HG02759 (cell line): ENCODE data around the gene TFIP11.

ENCODE experiments used
- ATAC-seq: cut with Tn5 transposase; IDR thresholded peaks from one replicate; pipeline ENCODE4 v1.9.1; 2021; ENCODE audit warnings: mild to moderate bottlenecking, moderate library complexity; ENCODE audit not compliant: unreplicated experiment

Gene TFIP11

GRCh38 chr22:26508148-26508547 is 4.1 kb downstream of the TFIP11 start:
- no peak for ATAC-seq

DNA sequence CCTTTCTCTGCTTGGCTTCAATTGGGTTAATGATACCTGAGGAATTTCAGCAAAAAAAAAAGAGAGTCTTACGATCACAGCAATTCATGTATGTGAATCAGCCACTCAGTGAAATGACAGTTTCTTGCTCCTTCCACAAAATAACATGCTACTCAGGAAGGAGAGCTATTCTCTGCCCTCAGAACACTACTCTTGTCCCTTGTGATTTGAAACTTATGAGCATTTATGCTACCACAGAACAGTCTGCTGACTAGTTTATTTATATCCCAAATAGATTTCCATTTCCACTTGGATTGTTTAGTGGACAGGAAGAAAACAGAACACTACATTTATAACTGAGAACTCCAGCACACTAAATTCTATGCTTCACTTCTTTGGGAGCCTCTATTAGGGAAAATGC is 8.5 kb downstream of the TFIP11 start:
- ATAC-seq: no peak

GRCh38 chr22:26502688-26503561 is 9.3 kb downstream of the TFIP11 start:
- peak; percentile 42 for ATAC-seq

GRCh38 chr22:26501996-26502395 is 10.3 kb downstream of the TFIP11 start:
- no peak for ATAC-seq

GRCh38 chr22:26499188-26499703 is 13.0 kb downstream of the TFIP11 start:
- no peak for ATAC-seq

DNA sequence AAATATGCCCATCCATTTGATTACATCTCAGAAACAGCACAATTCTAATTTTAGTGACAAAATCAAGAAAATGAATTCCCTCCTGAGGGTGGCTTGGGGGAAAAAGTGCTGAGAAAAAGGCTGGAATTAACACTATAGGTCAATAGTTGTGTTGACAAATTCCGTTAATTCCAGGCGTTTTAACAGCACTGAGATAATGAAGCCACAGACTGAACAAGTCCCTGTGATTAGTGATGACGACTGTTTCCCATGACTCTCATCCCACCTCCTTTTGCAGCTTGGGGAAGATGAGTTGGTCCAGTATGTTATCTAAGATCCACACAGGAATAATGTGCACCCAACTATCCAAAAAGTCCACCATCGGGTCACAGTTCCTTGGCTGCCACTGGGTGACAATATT is 15.8 kb downstream of the TFIP11 start:
- ATAC-seq: no peak

GRCh38 chr22:26494506-26494905 is 17.8 kb downstream of the TFIP11 start:
- no peak for ATAC-seq

- no peak for ATAC-seq
Measured at GRCh38 chr22:26492220-26492619, 20.1 kb downstream of the TFIP11 start.

- no peak for ATAC-seq
Measured at GRCh38 chr22:26489447-26490036, 22.7 kb downstream of the TFIP11 start.

GRCh38 chr22:26487996-26488395 is 24.3 kb downstream of the TFIP11 start:
- no peak for ATAC-seq

- ATAC-seq: no peak
Measured at GRCh38 chr22:26486394-26486793, 25.9 kb downstream of the TFIP11 start.

DNA sequence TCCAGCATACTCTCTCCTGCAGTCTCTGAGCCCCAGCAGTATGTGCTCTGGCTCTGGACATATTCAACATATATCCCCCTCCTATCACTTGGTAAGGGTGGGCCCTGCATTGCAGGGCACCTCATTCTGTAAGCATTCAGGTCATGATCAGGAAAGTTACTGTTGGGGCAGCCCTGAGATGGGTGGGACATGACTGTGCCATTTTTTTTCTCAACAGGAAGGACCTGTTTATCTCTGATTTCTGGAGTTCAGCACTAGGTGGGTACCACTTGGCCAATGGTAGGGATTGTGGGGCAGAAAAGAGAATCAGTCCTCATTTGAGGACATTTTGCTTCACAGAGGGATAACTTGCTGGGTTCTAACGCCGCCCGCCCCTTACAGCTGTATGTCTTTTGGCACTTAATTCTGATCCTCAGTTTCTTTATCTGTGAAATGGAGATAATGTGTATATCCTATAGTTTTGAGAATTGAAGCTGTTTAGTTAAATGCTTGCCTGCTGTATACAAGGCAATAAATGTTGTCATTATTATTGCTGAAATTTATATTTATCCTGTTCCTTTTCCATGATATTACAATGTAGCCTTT is 26.4 kb downstream of the TFIP11 start:
- no peak for ATAC-seq

DNA sequence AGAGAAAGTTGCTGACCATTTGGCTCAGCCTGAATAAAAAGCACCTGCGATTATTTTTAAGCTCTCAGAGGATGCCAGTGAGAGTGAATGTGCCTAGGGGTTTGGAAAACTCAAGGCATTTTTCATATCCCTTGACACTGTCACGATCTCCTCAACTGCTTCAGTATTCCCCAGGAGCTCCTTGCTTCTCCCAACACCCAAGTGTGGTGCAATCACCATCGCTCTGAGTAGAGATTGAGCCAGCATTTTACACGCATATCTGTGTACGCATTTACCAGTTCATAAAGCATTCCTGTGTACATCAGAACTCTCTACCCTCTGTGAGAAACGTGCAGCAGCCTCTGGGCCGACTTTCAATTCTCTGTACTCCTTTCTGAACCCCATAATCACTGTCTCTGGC is 27.3 kb downstream of the TFIP11 start:
- ATAC-seq: no peak

GRCh38 chr22:26484360-26484706 is 27.9 kb downstream of the TFIP11 start:
- no peak for ATAC-seq

GRCh38 chr22:26483439-26484359 is 28.6 kb downstream of the TFIP11 start, which contains the start of the genes HPS4 and SRRD:
TSS of gene HPS4 (minus strand) at chr22:26483783. CDS start at chr22:26481762, 2,021 bp downstream.
TSS of gene SRRD (plus strand) at chr22:26483877. CDS start at chr22:26483891, 14 bp downstream.
- ATAC-seq: peak; percentile 85

DNA sequence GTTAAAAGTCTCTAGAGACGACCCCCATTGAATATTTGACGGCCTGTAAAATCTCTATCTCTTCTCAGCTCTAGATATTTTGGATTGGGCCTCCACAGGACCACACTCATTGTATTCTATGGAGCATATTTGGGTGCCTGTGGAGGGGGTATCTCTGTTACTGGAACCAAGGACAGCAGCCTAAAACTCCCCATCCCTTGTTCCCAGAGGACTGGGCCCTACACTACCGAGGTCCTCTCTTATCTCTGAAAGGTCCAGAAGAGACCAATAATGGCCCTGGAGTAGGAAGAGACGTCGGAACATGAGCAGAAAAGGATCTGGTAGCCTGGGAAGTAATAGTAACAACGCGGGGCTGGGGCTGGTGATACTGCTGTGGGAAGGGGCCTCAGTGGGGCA is 29.2 kb downstream of the TFIP11 start:
- peak; percentile 1 for ATAC-seq

DNA sequence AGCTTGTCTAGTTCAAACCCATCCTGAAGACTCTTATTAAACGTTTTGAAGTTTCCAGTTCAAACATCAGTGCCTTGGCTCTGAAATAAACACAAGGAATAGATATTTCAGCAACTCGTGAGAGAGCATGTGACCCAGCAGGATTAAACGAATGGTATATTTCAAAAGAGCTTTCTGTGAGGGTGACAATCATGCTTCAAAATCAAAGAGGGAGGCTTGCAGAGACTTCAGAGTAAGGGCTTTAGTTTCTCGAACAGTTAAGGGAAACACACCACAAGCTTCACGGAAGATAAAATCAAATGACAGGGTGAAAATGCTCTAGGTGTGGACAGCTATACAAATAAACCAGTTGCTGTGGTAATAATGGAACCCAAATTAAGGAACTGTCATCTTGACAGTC is 30.1 kb downstream of the TFIP11 start:
- no peak for ATAC-seq

- ATAC-seq: no peak
Measured at GRCh38 chr22:26481694-26482093, 30.6 kb downstream of the TFIP11 start.

- ATAC-seq: no peak
Measured at GRCh38 chr22:26481112-26481693, 31.1 kb downstream of the TFIP11 start.

- no peak for ATAC-seq
Measured at GRCh38 chr22:26480611-26480932, 31.7 kb downstream of the TFIP11 start.
